Measurements from ENCODE around the gene ARHGAP15. TPM values are rescaled to one million over a fixed set of nuclear protein-coding genes. Genes with fewer than 3 reads are reported as not detected.
A peak's percentile ranks its signal among the peaks of the same experiment; 100 is the strongest.

ARHGAP15 gene
- total and polyA plus RNA-seq, 4 donors = 3.8 to 17.9 (median 13.2) TPM

DNA sequence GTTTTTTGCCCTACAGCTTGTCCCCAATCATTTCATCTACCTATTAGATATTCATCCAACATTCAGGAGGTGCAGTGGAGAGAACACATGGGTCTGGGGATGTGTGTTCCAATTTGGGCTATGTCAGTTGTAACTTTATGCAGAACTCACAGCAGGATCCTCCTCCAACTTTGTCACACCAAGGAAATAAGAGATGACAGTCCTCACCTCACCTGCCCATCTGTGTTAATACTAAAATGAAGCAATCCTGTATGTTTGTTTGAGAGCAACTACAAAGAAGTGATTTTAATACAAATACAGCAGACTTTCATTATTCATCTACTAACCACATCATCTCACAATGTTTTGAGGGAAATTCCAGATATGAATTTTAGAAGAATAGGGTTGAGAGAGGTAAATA lies 126.7 kb downstream of the ARHGAP15 start:
- Histone ChIP-seq H3K36me3 (ENCODE audit: control insufficient read depth in 4 of 4, insufficient read depth in 3 of 4, low read depth in 1 of 4, low read length in 3 of 4) (no peaks in the 10 kb centered on the region), H3K9ac (ENCODE audit: low read depth in 1 of 2, low read length in 2 of 2) (no peak overlapping the region), H3K27me3 (ENCODE audit: control insufficient read depth in 4 of 4, insufficient read depth in 4 of 4, low read length in 3 of 4) (no peaks in the 10 kb centered on the region), H3K27ac (ENCODE audit: low read depth in 1 of 2, low read length in 2 of 2) (no peak overlapping the region), H3K4me3 (ENCODE audit: low read depth in 1 of 3, low read length in 3 of 3) (no peak overlapping the region), H3K4me1 (ENCODE audit: control insufficient read depth in 4 of 4, insufficient read depth in 4 of 4, low read length in 3 of 4) (peaks cover 0 to 3% (median 0%) of the 10 kb centered on the region in 4 donors), H3K9me3 (ENCODE audit: control insufficient read depth in 4 of 4, low read length in 3 of 4) (no peaks in the 10 kb centered on the region)
- TF ChIP-seq FOXA1 (IDR thresholded peaks at IDR 0.05) = no peak
- TF ChIP-seq HNF4G (IDR thresholded peaks at IDR 0.05) = no peak
- no peak for TF ChIP-seq GABPA (IDR thresholded peaks at IDR 0.05 in 1 of 2, conservative IDR thresholded peaks at IDR 0.05 in 1 of 2)
- no peak for TF ChIP-seq FOXA2 (IDR thresholded peaks at IDR 0.05)
- DNase-seq (ENCODE audit: low spot score) = no peak

DNA sequence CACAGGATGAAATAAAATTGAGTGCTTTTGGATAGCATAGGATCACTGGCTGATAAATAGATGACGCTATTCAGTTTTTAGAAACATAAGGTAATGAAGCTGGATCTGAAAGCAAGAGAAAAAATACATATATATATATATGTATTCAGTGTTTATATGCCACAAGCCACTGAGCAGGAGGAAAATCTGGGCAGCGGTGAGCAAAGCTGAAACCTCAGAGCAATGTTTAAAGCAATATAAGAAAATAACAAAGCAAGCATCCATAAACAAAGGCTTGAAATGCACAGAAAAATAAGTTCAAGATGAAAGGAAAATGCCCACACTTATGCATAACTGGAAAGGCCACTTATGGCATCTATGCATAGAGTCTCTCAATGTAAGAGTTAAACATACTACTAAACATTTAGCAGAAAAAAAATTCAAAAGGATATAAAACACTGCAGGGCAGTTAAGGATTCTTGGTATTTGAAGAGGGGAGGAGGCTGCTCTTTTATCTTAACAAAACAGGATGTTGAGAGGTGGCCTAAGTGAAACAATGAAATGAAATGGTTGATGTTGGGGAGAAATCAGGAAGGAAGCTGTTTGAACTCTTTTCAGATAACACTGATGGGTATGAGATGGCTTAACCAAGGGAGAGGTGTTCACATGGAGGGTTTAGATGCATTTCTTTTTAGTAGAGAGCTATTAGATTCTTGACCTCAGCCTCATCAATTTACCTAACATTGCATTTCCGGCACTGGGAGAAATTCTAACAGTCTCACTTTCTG lies 129.1 kb downstream of the ARHGAP15 start:
- WGBS = 76% methylated on average over 3 of the region's 3 CpGs
- H3K36me3 ChIP-seq (ENCODE audit: control insufficient read depth in 4 of 4, insufficient read depth in 3 of 4, low read depth in 1 of 4, low read length in 3 of 4) = no peaks in the 10 kb centered on the region
- H3K27ac ChIP-seq (ENCODE audit: low read depth in 1 of 2, low read length in 2 of 2) = no peak overlapping the region
- H3K4me1 ChIP-seq (ENCODE audit: control insufficient read depth in 4 of 4, insufficient read depth in 4 of 4, low read length in 3 of 4) = peaks cover 0 to 3% (median 0%) of the 10 kb centered on the region in 4 donors
- TF ChIP-seq FOXA2 (IDR thresholded peaks at IDR 0.05) = no peak
- TF ChIP-seq FOXA1 (IDR thresholded peaks at IDR 0.05) = no peak
- TF ChIP-seq EGR1 (IDR thresholded peaks at IDR 0.05; ENCODE audit: low read depth in 2 of 2) = no peak
- no peak for TF ChIP-seq JUND (IDR thresholded peaks at IDR 0.05)
- no peak for TF ChIP-seq RXRA (IDR thresholded peaks at IDR 0.05)
- no peak for TF ChIP-seq RAD21 (IDR thresholded peaks at IDR 0.05)
- no peak for TF ChIP-seq NR2F2 (IDR thresholded peaks at IDR 0.05)
- TF ChIP-seq, protein P1, sequence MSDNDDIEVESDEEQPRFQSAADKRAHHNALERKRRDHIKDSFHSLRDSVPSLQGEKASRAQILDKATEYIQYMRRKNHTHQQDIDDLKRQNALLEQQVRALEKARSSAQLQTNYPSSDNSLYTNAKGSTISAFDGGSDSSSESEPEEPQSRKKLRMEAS (IDR thresholded peaks at IDR 0.05) = no peak
- TF ChIP-seq, protein P2, sequence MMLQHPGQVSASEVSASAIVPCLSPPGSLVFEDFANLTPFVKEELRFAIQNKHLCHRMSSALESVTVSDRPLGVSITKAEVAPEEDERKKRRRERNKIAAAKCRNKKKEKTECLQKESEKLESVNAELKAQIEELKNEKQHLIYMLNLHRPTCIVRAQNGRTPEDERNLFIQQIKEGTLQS (IDR thresholded peaks at IDR 0.05) = no peak
- H3K4me3 ChIP-seq (ENCODE audit: low read depth in 1 of 3, low read length in 3 of 3) = no peak overlapping the region
- H3K27me3 ChIP-seq (ENCODE audit: control insufficient read depth in 4 of 4, insufficient read depth in 4 of 4, low read length in 3 of 4) = no peaks in the 10 kb centered on the region
- H3K9ac ChIP-seq (ENCODE audit: low read depth in 1 of 2, low read length in 2 of 2) = no peak overlapping the region
- no peak for DNase-seq (ENCODE audit: low spot score)
- no peaks in the 10 kb centered on the region for H3K9me3 ChIP-seq (ENCODE audit: control insufficient read depth in 4 of 4, low read length in 3 of 4)

DNA sequence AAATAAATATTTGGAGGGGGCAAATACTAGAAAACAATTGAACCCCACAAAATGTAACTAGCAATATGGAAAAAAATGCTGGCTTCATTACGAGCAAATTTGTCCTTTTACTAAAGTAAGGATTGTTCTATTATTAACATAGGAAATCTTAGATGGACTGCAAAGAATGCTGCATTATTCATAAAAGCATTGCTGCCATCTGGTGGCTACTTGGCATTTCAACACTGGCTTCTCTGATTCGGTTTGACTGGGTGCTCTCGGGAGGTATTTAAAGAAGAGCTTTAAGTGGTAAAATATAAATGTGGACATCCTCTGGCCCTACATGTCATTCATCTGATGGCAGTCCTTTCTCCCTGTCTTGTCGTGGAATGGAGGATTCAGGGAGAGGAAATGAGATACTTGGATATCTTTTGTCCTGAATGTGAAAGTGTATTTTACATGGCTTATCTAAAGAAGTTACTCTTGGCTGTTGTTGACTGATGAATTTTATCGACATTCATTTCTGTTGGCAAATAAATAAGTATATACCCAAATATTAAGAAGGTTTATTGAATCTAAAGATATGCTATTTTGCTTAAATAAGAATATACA lies 130.2 kb downstream of the ARHGAP15 start:
- H3K4me1 ChIP-seq (ENCODE audit: control insufficient read depth in 4 of 4, insufficient read depth in 4 of 4, low read length in 3 of 4) = peaks cover 0 to 3% (median 0%) of the 10 kb centered on the region in 4 donors
- WGBS = 2% methylated on average over 5 of the region's 5 CpGs
- TF ChIP-seq, protein P3, sequence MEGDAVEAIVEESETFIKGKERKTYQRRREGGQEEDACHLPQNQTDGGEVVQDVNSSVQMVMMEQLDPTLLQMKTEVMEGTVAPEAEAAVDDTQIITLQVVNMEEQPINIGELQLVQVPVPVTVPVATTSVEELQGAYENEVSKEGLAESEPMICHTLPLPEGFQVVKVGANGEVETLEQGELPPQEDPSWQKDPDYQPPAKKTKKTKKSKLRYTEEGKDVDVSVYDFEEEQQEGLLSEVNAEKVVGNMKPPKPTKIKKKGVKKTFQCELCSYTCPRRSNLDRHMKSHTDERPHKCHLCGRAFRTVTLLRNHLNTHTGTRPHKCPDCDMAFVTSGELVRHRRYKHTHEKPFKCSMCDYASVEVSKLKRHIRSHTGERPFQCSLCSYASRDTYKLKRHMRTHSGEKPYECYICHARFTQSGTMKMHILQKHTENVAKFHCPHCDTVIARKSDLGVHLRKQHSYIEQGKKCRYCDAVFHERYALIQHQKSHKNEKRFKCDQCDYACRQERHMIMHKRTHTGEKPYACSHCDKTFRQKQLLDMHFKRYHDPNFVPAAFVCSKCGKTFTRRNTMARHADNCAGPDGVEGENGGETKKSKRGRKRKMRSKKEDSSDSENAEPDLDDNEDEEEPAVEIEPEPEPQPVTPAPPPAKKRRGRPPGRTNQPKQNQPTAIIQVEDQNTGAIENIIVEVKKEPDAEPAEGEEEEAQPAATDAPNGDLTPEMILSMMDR (IDR thresholded peaks at IDR 0.05; ENCODE audit: low read depth, low read length, missing input control) = peak; percentile 70
- TF ChIP-seq RAD21 (IDR thresholded peaks at IDR 0.05) (peak; percentile 86 to 91), RXRA (IDR thresholded peaks at IDR 0.05) (no peak)

More for the DNA sequence above, 130.2 kb downstream of the ARHGAP15 start:
- no peak overlapping the region for H3K9ac ChIP-seq (ENCODE audit: low read depth in 1 of 2, low read length in 2 of 2)
- no peaks in the 10 kb centered on the region for H3K9me3 ChIP-seq (ENCODE audit: control insufficient read depth in 4 of 4, low read length in 3 of 4)
- no peaks in the 10 kb centered on the region for H3K36me3 ChIP-seq (ENCODE audit: control insufficient read depth in 4 of 4, insufficient read depth in 3 of 4, low read depth in 1 of 4, low read length in 3 of 4)
- H3K4me3 ChIP-seq (ENCODE audit: low read depth in 1 of 3, low read length in 3 of 3) = no peak overlapping the region
- DNase-seq (ENCODE audit: low spot score) = peak; percentile 60
- no peaks in the 10 kb centered on the region for H3K27me3 ChIP-seq (ENCODE audit: control insufficient read depth in 4 of 4, insufficient read depth in 4 of 4, low read length in 3 of 4)
- H3K27ac ChIP-seq (ENCODE audit: low read depth in 1 of 2, low read length in 2 of 2) = no peak overlapping the region

All from liver (tissue), 9 donors.